ENCODE measurements around the gene SYNRG. TPM values are rescaled to one million over a fixed set of nuclear protein-coding genes. Genes with fewer than 3 reads are reported as not detected.
A peak's percentile ranks its signal among the peaks of the same experiment; 100 is the strongest.

Gene SYNRG
- total and polyA plus RNA-seq, 4 donors = 6.5 to 20.5 (median 15.9) TPM

GRCh38 chr17:37492167-37492566, 117.1 kb downstream of the SYNRG start:
- 42% methylated on average over 4 of the region's 4 CpGs for WGBS
- H3K9ac ChIP-seq (ENCODE audit: low read depth in 1 of 2, low read length in 2 of 2) = peak overlapping the region in 1 of 2 donors; percentile 54
- TF ChIP-seq REST (IDR thresholded peaks at IDR 0.05) (no peak), HNF4G (IDR thresholded peaks at IDR 0.05) (no peak), EGR1 (IDR thresholded peaks at IDR 0.05; ENCODE audit: low read depth in 2 of 2) (no peak), YY1 (IDR thresholded peaks at IDR 0.05) (no peak), GABPA (IDR thresholded peaks at IDR 0.05 in 1 of 2, conservative IDR thresholded peaks at IDR 0.05 in 1 of 2) (no peak), JUND (IDR thresholded peaks at IDR 0.05) (no peak), RXRA (IDR thresholded peaks at IDR 0.05) (no peak), FOXA1 (IDR thresholded peaks at IDR 0.05) (no peak), RAD21 (IDR thresholded peaks at IDR 0.05) (no peak), NR2F2 (IDR thresholded peaks at IDR 0.05) (no peak), MAX (IDR thresholded peaks at IDR 0.05) (no peak), TAF1 (conservative IDR thresholded peaks at IDR 0.05) (no peak), SP1 (IDR thresholded peaks at IDR 0.05) (no peak), CTCF (IDR thresholded peaks at IDR 0.05; ENCODE audit: low read depth, low read length, missing input control) (no peak), HNF4A (conservative IDR thresholded peaks at IDR 0.05) (no peak)
- TF ChIP-seq, protein P1, sequence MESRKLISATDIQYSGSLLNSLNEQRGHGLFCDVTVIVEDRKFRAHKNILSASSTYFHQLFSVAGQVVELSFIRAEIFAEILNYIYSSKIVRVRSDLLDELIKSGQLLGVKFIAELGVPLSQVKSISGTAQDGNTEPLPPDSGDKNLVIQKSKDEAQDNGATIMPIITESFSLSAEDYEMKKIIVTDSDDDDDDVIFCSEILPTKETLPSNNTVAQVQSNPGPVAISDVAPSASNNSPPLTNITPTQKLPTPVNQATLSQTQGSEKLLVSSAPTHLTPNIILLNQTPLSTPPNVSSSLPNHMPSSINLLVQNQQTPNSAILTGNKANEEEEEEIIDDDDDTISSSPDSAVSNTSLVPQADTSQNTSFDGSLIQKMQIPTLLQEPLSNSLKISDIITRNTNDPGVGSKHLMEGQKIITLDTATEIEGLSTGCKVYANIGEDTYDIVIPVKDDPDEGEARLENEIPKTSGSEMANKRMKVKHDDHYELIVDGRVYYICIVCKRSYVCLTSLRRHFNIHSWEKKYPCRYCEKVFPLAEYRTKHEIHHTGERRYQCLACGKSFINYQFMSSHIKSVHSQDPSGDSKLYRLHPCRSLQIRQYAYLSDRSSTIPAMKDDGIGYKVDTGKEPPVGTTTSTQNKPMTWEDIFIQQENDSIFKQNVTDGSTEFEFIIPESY (IDR thresholded peaks at IDR 0.05) = no peak
- TF ChIP-seq, protein P2, sequence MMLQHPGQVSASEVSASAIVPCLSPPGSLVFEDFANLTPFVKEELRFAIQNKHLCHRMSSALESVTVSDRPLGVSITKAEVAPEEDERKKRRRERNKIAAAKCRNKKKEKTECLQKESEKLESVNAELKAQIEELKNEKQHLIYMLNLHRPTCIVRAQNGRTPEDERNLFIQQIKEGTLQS (IDR thresholded peaks at IDR 0.05) = no peak
- H3K9me3 ChIP-seq (ENCODE audit: control insufficient read depth in 4 of 4, low read length in 3 of 4) = no peaks in the 10 kb centered on the region
- no peak for DNase-seq (ENCODE audit: low spot score)
- peak overlapping the region; percentile 35 to 42 for H3K27ac ChIP-seq (ENCODE audit: low read depth in 1 of 2, low read length in 2 of 2)
- peaks cover 0 to 54% (median 42%) of the 10 kb centered on the region in 4 donors for H3K4me1 ChIP-seq (ENCODE audit: control insufficient read depth in 4 of 4, insufficient read depth in 4 of 4, low read length in 3 of 4)
- no peaks in the 10 kb centered on the region for H3K27me3 ChIP-seq (ENCODE audit: control insufficient read depth in 4 of 4, insufficient read depth in 4 of 4, low read length in 3 of 4)
- H3K36me3 ChIP-seq (ENCODE audit: control insufficient read depth in 4 of 4, insufficient read depth in 3 of 4, low read depth in 1 of 4, low read length in 3 of 4) = no peaks in the 10 kb centered on the region
- no peak overlapping the region for H3K4me3 ChIP-seq (ENCODE audit: low read depth in 1 of 3, low read length in 3 of 3)

All from liver (tissue), 9 donors.